ENCODE data around the gene LYRM4.

DNA sequence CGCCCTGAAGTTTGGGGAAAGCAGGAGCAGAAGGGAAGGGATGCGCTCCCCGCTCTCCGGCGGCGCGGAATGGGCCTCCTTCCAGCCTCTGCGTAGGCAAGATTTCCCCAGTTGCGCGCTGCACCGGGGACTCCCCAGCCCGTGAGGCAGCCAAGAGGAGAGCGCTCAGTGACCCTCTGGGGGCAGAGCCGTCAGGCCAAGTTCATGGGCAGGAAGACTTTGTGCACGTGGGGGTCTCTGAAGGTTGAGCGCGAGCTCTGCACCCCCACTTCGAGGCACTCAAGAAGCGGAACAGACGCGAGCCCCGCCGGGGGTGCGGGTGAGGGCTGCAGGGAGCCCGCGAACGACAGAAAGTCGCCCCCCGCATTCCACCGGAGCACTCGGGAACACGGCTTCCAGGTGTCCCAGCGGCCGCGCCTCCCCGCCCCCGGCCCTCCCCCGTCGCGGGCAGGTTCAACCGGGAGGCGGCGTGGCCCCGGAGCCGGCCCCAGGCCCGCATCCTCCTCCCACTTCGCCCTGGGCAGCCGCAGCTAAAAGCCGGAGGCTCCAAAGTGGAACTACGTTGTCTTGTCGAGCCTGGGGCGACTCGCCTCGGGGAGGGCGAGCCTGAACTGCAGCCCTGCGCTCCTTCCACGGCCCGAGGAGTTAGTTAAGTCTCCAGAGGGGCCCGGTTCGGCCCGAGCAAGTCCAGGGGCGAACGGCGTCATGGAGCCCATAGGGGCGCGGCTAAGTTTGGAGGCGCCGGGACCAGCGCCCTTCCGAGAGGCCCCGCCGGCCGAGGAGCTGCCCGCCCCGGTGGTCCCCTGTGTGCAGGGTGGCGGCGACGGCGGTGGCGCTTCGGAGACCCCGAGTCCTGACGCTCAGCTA lies 175.7 kb downstream of the LYRM4 start, which contains the start of gene PPP1R3G:
- TF ChIP-seq, protein P1, sequence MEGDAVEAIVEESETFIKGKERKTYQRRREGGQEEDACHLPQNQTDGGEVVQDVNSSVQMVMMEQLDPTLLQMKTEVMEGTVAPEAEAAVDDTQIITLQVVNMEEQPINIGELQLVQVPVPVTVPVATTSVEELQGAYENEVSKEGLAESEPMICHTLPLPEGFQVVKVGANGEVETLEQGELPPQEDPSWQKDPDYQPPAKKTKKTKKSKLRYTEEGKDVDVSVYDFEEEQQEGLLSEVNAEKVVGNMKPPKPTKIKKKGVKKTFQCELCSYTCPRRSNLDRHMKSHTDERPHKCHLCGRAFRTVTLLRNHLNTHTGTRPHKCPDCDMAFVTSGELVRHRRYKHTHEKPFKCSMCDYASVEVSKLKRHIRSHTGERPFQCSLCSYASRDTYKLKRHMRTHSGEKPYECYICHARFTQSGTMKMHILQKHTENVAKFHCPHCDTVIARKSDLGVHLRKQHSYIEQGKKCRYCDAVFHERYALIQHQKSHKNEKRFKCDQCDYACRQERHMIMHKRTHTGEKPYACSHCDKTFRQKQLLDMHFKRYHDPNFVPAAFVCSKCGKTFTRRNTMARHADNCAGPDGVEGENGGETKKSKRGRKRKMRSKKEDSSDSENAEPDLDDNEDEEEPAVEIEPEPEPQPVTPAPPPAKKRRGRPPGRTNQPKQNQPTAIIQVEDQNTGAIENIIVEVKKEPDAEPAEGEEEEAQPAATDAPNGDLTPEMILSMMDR (IDR thresholded peaks at IDR 0.05), result no peak
- no peak for TF ChIP-seq ZFX (IDR thresholded peaks at IDR 0.05; ENCODE audit: borderline replicate concordance)
